CD4-positive, alpha-beta T cell treated with Interleukin-2 at 100 ng/mL for 4 hours (primary cell): Measurements from ENCODE around the gene CHST11.

Experiments used
- DNase-seq: peaks from one replicate; pipeline ENCODE4 v3.0.0-alpha.2; 2020; ENCODE audit warnings: low spot score

The CHST11 gene

GRCh38 chr12:104673696-104674482, 217.1 kb downstream of the CHST11 start:
- DNase-seq, result no peak

DNA sequence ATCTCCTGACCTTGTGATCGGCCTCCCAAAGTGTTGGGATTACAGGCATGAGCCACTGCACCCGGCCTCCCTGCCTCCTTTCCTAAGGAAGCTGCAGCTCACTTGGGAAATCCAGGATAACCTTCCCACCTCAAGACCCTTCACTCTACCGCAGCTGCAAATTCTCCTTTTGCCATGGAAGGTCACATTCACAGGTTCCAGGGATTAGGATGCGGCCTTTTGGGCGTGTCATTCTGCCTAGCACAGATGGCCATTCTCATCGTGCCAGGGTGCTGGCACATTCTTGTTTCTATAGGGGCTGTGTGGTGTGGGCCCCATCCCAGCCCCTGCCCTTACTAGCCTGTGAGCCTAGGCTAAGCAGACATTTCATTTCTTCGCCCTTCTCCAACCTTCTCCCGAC, 219.9 kb downstream of the CHST11 start:
- no peak for DNase-seq

GRCh38 chr12:104677441-104678089, 220.8 kb downstream of the CHST11 start:
- no peak for DNase-seq

DNA sequence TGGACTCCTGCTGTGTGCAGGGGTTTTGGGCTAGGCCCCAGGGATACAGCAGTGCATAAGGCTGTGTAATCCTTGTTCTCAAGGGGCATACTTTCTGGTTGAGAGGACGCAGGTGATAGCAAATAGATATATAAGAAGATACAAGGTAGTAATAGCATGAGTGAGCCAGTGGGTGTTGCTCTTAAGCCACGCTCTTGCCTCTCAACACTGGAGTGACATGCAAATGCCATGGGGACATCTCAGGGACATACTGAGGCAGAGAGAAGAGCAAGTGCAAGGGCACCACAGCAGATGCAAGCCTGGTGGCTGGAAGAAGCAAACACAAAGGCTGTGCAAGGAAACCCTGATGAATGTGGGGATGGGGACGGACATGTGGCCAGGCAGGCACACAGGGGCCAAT, 223.3 kb downstream of the CHST11 start:
- DNase-seq, result peak; percentile 47

DNA sequence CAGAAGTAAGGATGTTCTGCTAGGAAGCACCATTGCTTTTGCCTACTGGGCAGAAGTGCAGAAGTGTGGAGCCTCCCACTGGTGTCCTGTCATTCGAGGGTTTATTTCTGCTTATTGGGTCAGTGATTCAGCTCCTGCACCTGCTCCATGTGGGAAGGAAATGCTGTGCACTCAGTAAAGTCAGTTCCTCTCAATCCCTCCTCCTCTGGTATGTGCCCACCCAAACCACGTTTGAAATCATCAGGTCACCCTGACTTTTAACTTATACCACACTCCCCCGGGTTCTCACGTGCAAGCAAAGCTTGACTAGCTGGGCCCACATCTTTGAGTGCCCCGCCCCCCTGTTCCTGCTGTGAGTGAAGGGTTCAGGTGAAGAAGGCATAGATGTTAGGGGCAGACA, 223.7 kb downstream of the CHST11 start:
- no peak for DNase-seq

- no peak for DNase-seq
Observed at GRCh38 chr12:104681012-104681690, 224.4 kb downstream of the CHST11 start.

DNA sequence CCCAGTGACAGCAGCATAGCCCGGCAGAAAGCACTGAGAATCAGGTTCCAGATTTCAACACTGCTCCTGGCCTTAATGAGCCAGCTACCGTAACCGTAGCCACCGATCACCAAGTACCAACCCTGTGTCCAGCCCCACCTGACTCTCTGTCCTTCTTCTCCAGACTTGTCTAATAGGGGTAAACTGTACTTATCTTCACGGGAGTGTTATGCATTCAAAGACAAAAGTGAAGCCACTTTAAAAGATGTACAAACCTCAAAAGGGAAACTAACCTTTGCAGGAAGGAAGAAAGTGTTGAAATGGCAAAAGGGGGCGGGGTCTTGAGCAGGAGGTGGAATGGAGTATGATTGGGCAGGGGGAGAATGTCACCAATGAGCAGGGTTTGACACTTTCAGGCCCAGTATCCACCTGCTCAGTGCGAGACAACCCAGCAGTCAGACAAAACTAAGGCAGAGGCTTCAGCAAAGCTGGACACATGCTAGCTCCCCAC, 226.1 kb downstream of the CHST11 start:
- DNase-seq, result peak; percentile 74

DNA sequence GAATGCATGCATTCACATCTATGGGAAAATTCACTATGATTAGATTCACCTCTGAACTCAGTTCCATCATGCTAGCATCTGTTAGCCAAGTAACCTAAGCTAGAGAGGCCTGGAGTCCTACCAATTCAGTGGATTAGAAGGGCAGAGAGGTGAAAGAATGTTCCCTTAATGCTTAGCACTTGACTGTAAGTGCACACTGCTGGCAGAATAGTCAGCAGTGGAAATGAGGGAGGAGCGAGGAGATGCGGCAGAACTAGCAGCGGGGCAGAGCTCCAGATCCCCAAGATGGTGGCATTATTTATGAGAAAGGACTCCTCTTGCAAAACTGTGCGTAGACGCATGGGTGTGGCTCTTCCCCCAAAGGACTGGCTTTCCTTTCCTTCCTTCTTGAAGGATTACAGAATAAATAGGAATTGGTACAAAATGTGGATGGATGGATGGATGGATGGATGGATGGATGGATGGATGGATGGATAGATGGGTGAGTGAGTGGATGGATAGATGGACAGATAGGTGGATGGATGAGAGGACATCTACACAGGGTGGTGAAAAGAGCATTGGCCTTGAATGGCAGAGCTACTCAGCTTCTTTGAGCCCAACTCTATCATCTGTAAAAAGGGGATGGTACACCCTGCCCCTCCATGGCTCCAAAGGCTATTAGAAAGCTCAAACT, 227.2 kb downstream of the CHST11 start:
- DNase-seq, result no peak

GRCh38 chr12:104684884-104685283, 228.1 kb downstream of the CHST11 start:
- DNase-seq, result no peak

DNA sequence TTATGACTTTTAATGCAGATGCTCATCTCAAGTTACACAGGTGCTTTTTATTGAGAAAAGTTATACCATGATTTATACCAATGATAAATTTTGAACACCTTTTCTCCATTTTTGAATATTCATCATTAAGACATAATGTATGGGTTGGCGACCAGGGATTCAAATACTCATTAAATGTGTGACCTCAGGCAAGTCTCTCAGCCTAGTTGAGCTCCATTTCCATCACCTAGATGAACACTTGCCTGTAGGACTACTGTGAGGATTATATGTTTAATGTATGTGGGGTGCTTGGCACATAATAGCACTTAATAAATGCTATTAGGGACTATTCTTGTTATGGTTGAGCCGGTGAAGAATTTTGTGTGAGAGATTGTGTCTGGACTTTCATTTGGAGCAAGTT, 228.6 kb downstream of the CHST11 start:
- DNase-seq, result no peak

DNA sequence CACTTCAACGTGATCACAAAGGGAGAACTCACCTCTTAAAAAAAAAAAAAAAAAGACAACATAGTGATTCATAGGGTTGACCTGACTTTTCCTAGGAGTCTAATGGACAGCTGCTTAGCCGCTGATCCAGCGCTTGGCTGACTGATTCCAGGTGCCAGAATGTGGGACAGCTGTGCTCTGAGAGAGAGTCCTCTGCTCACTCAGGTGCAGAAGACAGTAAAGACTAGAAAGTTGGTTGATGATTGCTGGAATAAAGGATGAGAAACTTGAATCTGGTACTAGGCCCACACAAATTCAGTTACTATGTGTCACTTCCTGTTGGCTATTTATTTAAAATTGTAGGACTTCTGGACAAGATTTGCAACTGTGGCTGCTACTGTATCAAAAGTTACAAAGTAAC, 229.4 kb downstream of the CHST11 start:
- DNase-seq, result no peak

- DNase-seq, result peak; percentile 70
Observed at GRCh38 chr12:104687823-104688573, 231.2 kb downstream of the CHST11 start.

GRCh38 chr12:104689635-104690034, 232.9 kb downstream of the CHST11 start:
- no peak for DNase-seq

DNA sequence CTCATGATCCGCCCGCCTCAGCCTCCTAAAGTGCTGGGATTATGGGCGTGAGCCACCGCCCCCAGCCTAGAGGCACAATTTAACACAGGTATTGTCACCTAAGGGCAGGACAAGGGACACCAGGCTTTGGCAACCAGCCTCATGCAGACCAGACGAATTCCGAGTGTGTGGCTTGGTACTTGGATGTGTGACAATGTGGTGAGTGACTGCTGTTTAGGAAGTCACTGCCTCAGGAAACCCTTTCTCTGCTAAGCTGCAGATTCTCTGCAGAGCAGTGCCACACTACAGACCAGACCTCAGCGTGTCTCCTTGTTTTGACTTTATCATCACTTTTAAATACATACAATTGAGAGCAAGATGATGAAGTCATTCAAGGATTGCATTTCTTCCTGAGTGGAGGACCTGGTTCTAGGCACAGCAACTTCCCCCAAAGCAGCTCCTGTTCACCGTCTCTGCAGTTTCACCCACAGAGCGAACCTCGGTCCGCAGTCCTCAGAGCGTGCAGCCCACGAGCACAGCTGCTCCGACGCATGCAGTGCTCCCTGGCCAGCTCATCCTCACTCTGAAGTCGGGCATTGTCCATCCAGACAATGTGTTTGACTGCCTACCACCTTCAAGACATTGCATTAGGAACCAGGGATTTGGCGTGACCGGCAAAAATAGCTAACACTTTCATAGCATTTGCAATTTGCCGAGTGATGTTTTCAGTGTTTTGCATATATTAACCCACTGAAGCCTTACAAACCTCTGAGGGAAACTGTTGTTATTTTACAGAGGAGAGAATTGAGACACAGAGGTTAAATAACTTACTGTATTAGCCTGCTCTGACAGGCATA, 235.2 kb downstream of the CHST11 start:
- no peak for DNase-seq

DNA sequence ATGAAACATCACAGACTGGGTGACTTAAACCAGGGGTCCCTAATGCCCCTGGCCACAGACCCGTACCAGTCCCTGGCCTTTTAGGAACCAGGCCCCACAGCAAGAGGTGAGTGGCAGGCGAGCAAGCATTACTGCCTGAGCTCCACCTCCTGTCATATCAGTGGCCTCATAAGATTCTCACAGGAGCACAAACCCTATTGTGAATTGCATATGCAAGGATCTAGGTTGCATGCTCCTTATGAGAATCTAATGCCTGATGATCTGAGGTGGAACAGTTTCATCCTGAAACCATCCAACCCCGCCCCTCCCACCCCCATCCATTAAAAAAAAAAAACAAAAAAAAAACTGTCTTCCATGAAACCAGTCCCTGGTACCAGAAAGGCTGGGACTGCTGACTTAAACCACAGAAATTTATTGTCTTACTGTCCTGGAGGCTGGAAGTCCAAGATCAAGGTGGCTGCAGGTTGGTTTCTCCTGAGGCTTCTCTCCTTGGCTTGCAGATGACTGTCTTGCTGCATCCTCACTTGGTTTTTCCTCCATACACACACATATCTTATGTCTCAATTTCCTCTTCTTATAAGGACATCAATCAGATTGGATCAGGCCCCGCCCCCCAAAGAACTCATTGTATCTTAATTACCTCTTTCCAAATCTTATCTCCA, 235.9 kb downstream of the CHST11 start:
- DNase-seq, result no peak

- DNase-seq, result no peak
Observed at GRCh38 chr12:104693493-104693892, 236.7 kb downstream of the CHST11 start.

DNA sequence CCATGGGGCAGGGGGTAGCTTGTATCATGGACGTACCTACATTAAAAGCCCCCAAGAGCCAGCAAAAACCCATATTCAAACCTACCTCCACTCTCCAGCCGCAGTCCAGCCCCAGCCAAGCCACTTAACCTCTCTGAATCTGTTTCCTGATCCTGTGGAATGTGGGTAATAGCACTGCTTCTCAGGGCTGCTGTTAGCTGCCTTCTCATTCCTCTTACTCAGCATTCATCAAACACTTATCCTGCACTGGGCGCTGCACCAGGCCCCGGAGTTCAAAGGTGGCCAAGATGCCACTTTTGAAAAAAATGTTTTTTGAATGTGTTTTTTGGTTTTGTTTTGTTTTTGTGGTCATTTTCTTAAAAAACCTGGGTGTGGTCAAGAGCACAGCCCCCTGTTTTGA, 237.4 kb downstream of the CHST11 start:
- DNase-seq, result no peak

DNA sequence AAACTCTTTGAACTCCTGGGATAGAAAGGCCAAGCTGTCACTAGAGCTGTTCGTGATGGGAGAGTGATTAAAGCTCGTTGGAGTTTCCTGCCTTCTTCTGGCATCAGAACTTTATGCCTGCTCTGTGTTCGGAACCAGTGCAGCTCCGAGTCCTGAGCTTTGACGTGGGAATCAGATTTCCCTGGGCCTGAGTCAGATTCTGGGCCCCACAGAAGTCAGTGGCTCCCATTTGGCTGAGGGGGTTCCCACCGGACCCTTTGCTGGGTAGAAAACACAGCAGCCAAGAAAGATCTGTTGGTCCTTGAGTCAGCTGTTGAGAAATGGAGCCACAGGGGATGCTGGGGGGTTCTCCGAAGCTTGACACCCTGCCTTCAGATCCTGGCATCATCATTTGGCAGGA, 238.0 kb downstream of the CHST11 start:
- DNase-seq, result no peak

- peak; percentile 82 for DNase-seq
Observed at GRCh38 chr12:104695453-104696148, 238.9 kb downstream of the CHST11 start.

DNA sequence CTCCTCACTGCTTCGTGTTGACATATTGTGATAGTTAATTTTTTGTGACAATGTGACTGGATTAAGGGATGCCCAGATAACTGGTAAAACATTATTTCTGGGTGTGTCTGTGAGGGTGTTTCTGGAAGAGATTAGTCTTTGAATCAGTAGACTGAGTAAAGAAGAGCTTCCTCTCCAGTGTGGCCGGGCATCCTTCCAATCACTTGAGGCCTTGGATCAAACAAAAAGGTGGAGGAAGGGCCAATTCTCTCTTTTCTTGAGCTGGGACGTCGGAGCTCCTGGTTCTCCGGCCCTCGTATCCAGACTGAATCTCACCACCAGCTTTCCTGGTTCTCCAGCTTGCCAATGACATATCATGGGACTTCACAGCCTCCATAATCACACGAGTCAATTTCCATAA, 240.4 kb downstream of the CHST11 start:
- no peak for DNase-seq
